Stimulated activated naive B cell treated with anti-CD40 and anti-IgM and Interleukin-4, amounts not matched to agents 10 μg/mL and 1 μg/mL and 100 μg/mL, for 72 hours (primary cell): Measurements from ENCODE around the gene RALGDS.
A peak's percentile ranks its signal among the peaks of the same experiment; 100 is the strongest.

Experiments
- ATAC-seq, 2 donors: fragments of 150-1000 bp; cut with Tn5 transposase; replicated peaks; 2 replicates each; pipeline ENCODE4 v1.10.0; 2021; ENCODE audit warnings: moderate library complexity in 1 of 2
- DNase-seq: peaks from one replicate; pipeline ENCODE4 v3.0.0; 2021
- H3K27ac Mint-ChIP-seq: one replicate; pipeline ENCODE4 v1.8.0; 2022; ENCODE audit warnings: mild to moderate bottlenecking, mixed read lengths
- H3K27me3 Mint-ChIP-seq, 2 donors: one replicate each; pipeline ENCODE4 v1.8.0; 2022; ENCODE audit warnings: mixed read lengths in 2 of 2
- H3K36me3 Mint-ChIP-seq, 2 donors: one replicate each; pipeline ENCODE4 v1.8.0; 2022; ENCODE audit warnings: mixed read lengths in 2 of 2, mild to moderate bottlenecking in 1 of 2
- H3K4me1 Mint-ChIP-seq, 2 donors: one replicate each; pipeline ENCODE4 v1.8.0; 2022; ENCODE audit warnings: mixed read lengths in 2 of 2, mild to moderate bottlenecking in 1 of 2
- H3K4me3 Mint-ChIP-seq, 2 donors: one replicate each; pipeline ENCODE4 v1.8.0; 2022; ENCODE audit warnings: mild to moderate bottlenecking in 2 of 2, mixed read lengths in 2 of 2, moderate library complexity in 1 of 2
- H3K9me3 Mint-ChIP-seq, 2 donors: one replicate each; pipeline ENCODE4 v1.8.0; 2022; ENCODE audit warnings: mixed read lengths in 2 of 2, mild to moderate bottlenecking in 1 of 2

Gene RALGDS

GRCh38 chr9:133122935-133123611, 2.0 kb upstream of the RALGDS start:
- no peak overlapping the region for H3K27ac Mint-ChIP-seq
- DNase-seq = no peak
- peaks cover 5 to 7% of the 10 kb centered on the region in 2 donors for H3K36me3 Mint-ChIP-seq
- no peak overlapping the region for H3K4me3 Mint-ChIP-seq
- ATAC-seq = no peak
- H3K9me3 Mint-ChIP-seq = no peaks in the 10 kb centered on the region
- no peaks in the 10 kb centered on the region for H3K27me3 Mint-ChIP-seq
- H3K4me1 Mint-ChIP-seq = peaks cover 58 to 80% of the 10 kb centered on the region in 2 donors

DNA sequence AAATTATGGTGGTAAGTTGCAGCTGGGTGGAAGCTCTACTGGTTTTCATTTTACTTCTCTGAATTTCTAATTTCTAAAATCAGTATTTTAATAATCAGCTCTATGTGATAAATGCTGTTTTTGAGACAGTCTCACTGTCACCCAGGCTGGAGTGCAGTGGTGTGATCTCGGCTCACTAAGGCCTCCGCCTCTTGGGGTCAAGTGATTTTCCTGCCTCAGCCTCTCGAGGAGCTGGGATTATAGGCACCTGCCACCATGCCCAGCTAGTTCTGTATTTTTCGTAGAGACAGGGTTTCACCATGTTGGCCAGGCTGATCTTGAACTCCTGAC, 1.5 kb upstream of the RALGDS start:
- Mint-ChIP-seq H3K36me3 (peaks cover 5 to 7% of the 10 kb centered on the region in 2 donors), H3K27me3 (no peaks in the 10 kb centered on the region), H3K9me3 (no peaks in the 10 kb centered on the region), H3K4me1 (peaks cover 54 to 81% of the 10 kb centered on the region in 2 donors), H3K4me3 (no peak overlapping the region), H3K27ac (no peak overlapping the region)
- DNase-seq (no peak), ATAC-seq (no peak)

- Mint-ChIP-seq H3K4me3 (peak overlapping the region; percentile 65 to 74), H3K4me1 (peaks cover 52 to 78% of the 10 kb centered on the region in 2 donors), H3K9me3 (no peaks in the 10 kb centered on the region), H3K27ac (peak overlapping the region; percentile 85), H3K27me3 (no peaks in the 10 kb centered on the region), H3K36me3 (peaks cover 5 to 7% of the 10 kb centered on the region in 2 donors)
- ATAC-seq (peak in 1 of 2 donors; percentile 7), DNase-seq (no peak)
Measured at GRCh38 chr9:133121915-133122550, 993 bp upstream of the RALGDS start.

DNA sequence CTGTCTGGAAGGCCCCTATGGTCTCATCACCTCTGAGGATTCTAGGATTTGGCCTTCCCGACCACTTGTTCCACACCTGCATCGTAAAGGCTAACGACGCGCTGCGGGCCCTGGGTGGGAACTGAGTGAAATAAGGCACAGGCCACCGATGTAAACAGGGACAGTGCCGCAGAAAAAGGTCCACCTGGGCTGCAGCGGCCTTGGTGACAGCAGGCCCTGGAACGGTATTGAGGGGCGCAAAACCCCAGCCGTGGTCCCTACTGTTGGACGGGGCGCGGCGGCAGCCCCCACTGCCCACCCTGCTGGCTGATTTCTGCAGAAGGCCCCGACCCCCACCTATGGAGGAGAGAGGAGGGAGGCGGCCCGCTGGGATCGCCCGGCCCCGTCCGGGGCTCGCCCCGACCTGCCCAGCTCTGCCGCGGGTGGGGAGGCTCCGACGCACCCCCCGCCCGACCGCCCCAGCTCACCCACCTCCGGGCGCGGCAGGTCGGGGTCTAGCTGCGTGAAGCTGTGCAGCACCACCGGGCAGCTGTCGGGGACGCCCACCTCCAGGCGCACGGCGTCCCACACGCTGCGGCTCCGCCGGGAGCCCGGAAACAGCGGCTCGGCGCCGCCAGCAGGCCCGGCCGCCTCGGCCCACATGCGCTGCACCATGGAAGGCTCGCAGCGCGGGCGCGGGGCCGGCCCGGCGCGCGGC, 391 bp downstream of the RALGDS start:
- peaks cover 48 to 74% of the 10 kb centered on the region in 2 donors for H3K4me1 Mint-ChIP-seq
- peak overlapping the region; percentile 81 to 82 for H3K4me3 Mint-ChIP-seq
- H3K36me3 Mint-ChIP-seq = peaks cover 7 to 8% of the 10 kb centered on the region in 2 donors
- DNase-seq (no peak), ATAC-seq (peak in 1 of 2 donors; percentile 0)
- no peaks in the 10 kb centered on the region for H3K9me3 Mint-ChIP-seq
- H3K27me3 Mint-ChIP-seq = no peaks in the 10 kb centered on the region
- H3K27ac Mint-ChIP-seq = peak overlapping the region; percentile 76

DNA sequence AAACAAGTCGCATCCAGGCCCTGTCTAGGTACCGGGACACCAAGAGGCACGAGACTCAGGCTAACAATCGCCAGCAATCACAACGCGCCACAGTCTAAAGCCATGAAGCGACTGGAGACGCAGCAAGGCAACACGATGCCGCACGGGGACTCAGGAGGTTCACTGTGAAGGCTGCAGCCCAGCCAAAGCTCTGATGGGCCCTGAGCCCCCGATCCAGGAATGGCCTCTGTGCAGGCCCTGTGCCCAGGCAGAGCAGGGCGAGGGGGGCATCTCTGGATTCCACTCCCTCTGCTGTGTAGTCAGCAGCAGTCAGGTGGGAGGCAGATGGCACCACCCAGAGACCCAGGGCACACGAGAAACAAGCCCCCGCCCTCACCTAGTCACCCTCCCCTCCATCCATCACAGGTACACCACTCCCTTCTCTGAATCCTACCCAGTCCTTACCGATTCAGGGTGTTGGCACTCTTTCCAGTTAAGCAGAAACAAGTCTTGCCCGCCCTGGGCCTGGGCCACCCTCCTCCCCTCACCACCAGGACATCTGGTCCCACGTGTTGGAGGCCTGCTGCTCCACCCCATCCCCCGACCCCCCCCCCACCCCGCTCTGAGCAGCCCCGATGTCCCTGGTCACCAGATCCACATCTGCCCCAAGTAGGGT, 1.1 kb downstream of the RALGDS start:
- H3K27ac Mint-ChIP-seq = peak overlapping the region; percentile 76
- peaks cover 51 to 75% of the 10 kb centered on the region in 2 donors for H3K4me1 Mint-ChIP-seq
- peaks cover 7 to 8% of the 10 kb centered on the region in 2 donors for H3K36me3 Mint-ChIP-seq
- peak overlapping the region; percentile 81 to 82 for H3K4me3 Mint-ChIP-seq
- H3K9me3 Mint-ChIP-seq = no peaks in the 10 kb centered on the region
- no peak for DNase-seq
- H3K27me3 Mint-ChIP-seq = no peaks in the 10 kb centered on the region
- no peak for ATAC-seq

DNA sequence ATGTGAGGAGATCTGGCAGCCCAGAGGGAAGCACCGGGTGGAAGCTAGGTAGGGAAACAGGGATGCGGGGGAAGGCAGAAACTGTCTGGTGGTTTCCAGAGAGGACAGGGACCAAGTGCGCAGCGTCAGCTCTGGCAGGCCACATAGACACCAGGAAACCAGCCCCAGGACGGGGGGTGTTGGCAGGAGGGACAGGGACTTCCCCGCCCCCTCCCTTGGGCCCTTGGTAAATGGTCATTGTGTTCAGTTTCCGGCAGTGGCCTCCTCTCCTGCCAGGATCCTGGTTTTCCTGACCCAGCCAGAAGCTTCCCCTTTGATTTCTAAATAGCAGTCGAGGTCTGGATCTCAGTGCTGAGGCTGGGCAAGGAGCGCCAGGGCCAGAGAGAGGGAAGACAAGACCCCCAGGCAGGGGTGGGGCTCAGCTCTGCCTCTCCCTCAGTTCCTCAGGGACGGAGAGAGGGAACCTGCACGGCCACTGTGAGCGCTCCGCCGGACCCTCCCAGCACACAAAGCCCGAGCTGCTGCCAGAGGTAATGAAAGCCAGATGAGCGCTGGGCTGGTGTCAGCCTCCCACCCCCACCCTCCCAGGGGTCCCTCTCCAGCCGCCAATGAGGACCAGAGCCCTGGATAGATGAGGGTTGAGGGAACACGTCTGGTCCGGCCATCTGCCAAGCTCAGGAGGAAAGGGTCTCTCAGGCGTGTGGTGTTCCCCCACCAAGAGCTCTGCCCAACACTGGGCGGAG, 1.8 kb downstream of the RALGDS start:
- ATAC-seq (no peak), DNase-seq (no peak)
- peaks cover 53 to 75% of the 10 kb centered on the region in 2 donors for H3K4me1 Mint-ChIP-seq
- H3K36me3 Mint-ChIP-seq = peaks cover 7 to 8% of the 10 kb centered on the region in 2 donors
- H3K4me3 Mint-ChIP-seq = peak overlapping the region; percentile 81 to 82
- H3K9me3 Mint-ChIP-seq = no peaks in the 10 kb centered on the region
- peak overlapping the region; percentile 33 for H3K27ac Mint-ChIP-seq
- no peaks in the 10 kb centered on the region for H3K27me3 Mint-ChIP-seq

GRCh38 chr9:133118568-133118967, 2.5 kb downstream of the RALGDS start:
- no peak for DNase-seq
- Mint-ChIP-seq H3K4me3 (peak overlapping the region; percentile 26 to 67), H3K9me3 (no peaks in the 10 kb centered on the region), H3K27ac (no peak overlapping the region), H3K36me3 (peaks cover 6 to 7% of the 10 kb centered on the region in 2 donors), H3K4me1 (peaks cover 53 to 75% of the 10 kb centered on the region in 2 donors), H3K27me3 (no peaks in the 10 kb centered on the region)
- no peak for ATAC-seq

- Mint-ChIP-seq H3K36me3 (peaks cover 6 to 7% of the 10 kb centered on the region in 2 donors), H3K9me3 (no peaks in the 10 kb centered on the region), H3K4me1 (peaks cover 55 to 75% of the 10 kb centered on the region in 2 donors), H3K27ac (no peak overlapping the region), H3K27me3 (no peaks in the 10 kb centered on the region), H3K4me3 (peak overlapping the region in 1 of 2 donors; percentile 63)
- ATAC-seq (no peak), DNase-seq (no peak)
Measured at GRCh38 chr9:133118179-133118520, 2.9 kb downstream of the RALGDS start.

DNA sequence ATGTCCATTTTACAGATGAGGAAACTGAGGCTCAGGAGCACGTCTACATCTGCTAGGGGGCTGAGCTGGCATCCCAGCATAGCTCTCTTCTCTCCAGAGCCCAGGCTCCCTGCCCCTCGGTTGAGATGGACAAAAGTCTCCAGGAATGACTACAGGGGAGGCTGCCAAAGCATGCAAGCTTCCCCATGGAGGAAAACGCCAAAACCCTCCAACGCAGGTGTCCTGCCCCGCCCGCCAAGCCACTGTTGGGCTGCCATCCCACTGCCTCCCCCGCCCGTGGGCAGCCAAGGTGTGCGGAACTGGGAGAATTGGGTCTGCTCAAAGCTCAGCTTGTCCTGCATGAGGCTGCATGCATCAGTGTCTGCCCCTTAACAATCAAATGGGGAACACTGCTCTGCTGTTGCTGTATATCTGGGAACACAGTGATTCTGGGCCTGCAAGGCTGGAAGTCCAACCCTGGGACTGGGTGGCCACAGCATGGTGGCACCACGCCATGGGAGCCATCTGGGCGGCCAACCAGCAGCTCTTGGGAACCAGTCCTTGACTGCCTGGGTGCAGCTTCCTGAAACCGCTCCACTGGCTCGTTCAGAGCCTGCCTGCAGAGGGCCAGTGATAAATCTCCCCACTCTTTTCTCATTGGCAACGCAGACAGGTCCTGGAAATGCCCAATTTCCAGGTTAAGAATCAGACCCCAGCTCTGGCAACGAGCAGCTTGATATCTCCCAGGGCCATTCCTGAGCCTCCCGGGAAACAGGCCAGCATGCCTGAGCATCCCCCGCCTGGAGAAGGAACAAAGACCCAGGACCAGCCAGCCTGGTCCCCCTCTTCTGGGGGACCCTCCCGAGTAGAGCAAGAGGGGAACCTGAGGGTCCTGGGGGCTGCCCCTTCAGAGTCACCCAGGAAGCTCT, 3.5 kb downstream of the RALGDS start:
- no peak for DNase-seq
- no peak for ATAC-seq
- Mint-ChIP-seq H3K36me3 (peaks cover 6 to 10% of the 10 kb centered on the region in 2 donors), H3K27ac (no peak overlapping the region), H3K27me3 (no peaks in the 10 kb centered on the region), H3K4me1 (peaks cover 61 to 81% of the 10 kb centered on the region in 2 donors), H3K9me3 (no peaks in the 10 kb centered on the region), H3K4me3 (peak overlapping the region in 1 of 2 donors; percentile 63)

- peak overlapping the region; percentile 93 for H3K27ac Mint-ChIP-seq
- H3K4me3 Mint-ChIP-seq = peak overlapping the region; percentile 39 to 73
- H3K36me3 Mint-ChIP-seq = peaks cover 10 to 15% of the 10 kb centered on the region in 2 donors
- ATAC-seq (no peak), DNase-seq (no peak)
- peaks cover 62 to 85% of the 10 kb centered on the region in 2 donors for H3K4me1 Mint-ChIP-seq
- H3K27me3 Mint-ChIP-seq = no peaks in the 10 kb centered on the region
- H3K9me3 Mint-ChIP-seq = no peaks in the 10 kb centered on the region
Measured at GRCh38 chr9:133116346-133117231, 4.5 kb downstream of the RALGDS start.

GRCh38 chr9:133115604-133116345, 5.3 kb downstream of the RALGDS start:
- peaks cover 60 to 83% of the 10 kb centered on the region in 2 donors for H3K4me1 Mint-ChIP-seq
- ATAC-seq = peak; percentile 81 to 83
- peak overlapping the region; percentile 73 to 75 for H3K4me3 Mint-ChIP-seq
- H3K36me3 Mint-ChIP-seq = peaks cover 12 to 17% of the 10 kb centered on the region in 2 donors
- no peaks in the 10 kb centered on the region for H3K27me3 Mint-ChIP-seq
- peak overlapping the region; percentile 94 for H3K27ac Mint-ChIP-seq
- DNase-seq = peak; percentile 71
- no peaks in the 10 kb centered on the region for H3K9me3 Mint-ChIP-seq
